ENCODE results near the gene PCBP3. TPM values are rescaled to one million over a fixed set of nuclear protein-coding genes. Genes with fewer than 3 reads are reported as not detected.
"Not testable (repeated sequence)": the region's sequence is repeated elsewhere in the genome, so short reads cannot be mapped to it uniquely, and the experiment has no call there.

PCBP3 gene
- total RNA-seq, 1 donor from 2014 or later, result not detected

DNA sequence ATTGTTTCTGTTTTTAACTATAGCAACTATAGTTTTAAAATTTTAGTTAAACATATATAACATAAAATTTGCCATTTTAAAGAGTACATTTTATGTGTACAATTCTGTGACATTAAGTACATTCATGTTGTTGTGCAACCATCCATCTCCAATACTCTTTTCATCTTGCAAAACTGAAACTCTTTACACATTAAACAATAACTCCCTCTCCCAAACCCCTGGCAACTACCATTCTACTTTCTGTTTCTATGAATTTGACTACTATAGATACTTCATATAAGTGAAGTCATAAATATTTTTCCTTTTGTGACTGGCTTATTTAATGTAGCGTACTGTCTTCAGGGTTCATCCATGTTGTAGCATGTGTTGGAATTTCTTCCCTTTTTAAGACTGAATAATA lies 25.9 kb downstream of the PCBP3 start:
- Histone ChIP-seq H3K36me3 (ENCODE audit: control insufficient read depth in 3 of 3, insufficient read depth in 3 of 3, low read length in 3 of 3) (no peaks in the 10 kb centered on the region), H3K9ac (ENCODE audit: low read depth in 1 of 3, low read length in 3 of 3) (no peak overlapping the region), H3K27me3 (ENCODE audit: control insufficient read depth in 3 of 3, insufficient read depth in 3 of 3, low read length in 3 of 3) (no peaks in the 10 kb centered on the region), H3K4me3 (ENCODE audit: low read length in 3 of 3) (no peak overlapping the region), H3K9me3 (ENCODE audit: control insufficient read depth in 3 of 3, low read length in 3 of 3) (peaks cover 0 to 7% (median 0%) of the 10 kb centered on the region in 3 donors), H3K4me1 (ENCODE audit: control insufficient read depth in 3 of 3, insufficient read depth in 3 of 3, low read length in 3 of 3) (no peaks in the 10 kb centered on the region), H3K27ac (ENCODE audit: low read depth, low read length) (no peak overlapping the region)

DNA sequence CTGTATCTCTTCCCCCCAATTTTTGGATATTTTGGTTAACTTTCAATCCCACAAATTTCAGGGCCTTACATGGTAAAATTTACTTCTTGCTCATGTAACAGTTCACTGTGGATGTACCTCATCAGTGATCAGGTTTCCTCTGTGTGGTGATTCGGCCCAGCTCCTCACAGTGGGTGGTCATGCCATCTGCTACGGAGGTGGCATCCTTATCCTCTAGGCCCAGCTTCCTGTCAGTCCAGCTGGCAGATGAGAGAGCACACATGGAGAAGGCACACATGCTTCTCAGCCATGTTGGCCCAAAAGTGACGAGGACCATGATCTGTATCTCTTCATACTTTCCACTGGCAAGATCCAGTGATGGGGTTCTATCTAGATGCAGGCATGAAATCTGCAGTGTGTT lies 27.2 kb downstream of the PCBP3 start:
- no peaks in the 10 kb centered on the region for H3K36me3 ChIP-seq (ENCODE audit: control insufficient read depth in 3 of 3, insufficient read depth in 3 of 3, low read length in 3 of 3)
- H3K9ac ChIP-seq (ENCODE audit: low read depth in 1 of 3, low read length in 3 of 3), result no peak overlapping the region
- peaks cover 0 to 7% (median 0%) of the 10 kb centered on the region in 3 donors for H3K9me3 ChIP-seq (ENCODE audit: control insufficient read depth in 3 of 3, low read length in 3 of 3)
- no peak overlapping the region for H3K4me3 ChIP-seq (ENCODE audit: low read length in 3 of 3)
- no peak overlapping the region for H3K27ac ChIP-seq (ENCODE audit: low read depth, low read length)
- H3K27me3 ChIP-seq (ENCODE audit: control insufficient read depth in 3 of 3, insufficient read depth in 3 of 3, low read length in 3 of 3), result no peaks in the 10 kb centered on the region
- no peaks in the 10 kb centered on the region for H3K4me1 ChIP-seq (ENCODE audit: control insufficient read depth in 3 of 3, insufficient read depth in 3 of 3, low read length in 3 of 3)

GRCh38 chr21:45678790-45679189 lies 35.3 kb downstream of the PCBP3 start:
- H3K4me3 ChIP-seq (ENCODE audit: low read length in 3 of 3); H3K27ac ChIP-seq (ENCODE audit: low read depth, low read length); H3K9me3 ChIP-seq (ENCODE audit: control insufficient read depth in 3 of 3, low read length in 3 of 3); H3K27me3 ChIP-seq (ENCODE audit: control insufficient read depth in 3 of 3, insufficient read depth in 3 of 3, low read length in 3 of 3); H3K36me3 ChIP-seq (ENCODE audit: control insufficient read depth in 3 of 3, insufficient read depth in 3 of 3, low read length in 3 of 3); H3K4me1 ChIP-seq (ENCODE audit: control insufficient read depth in 3 of 3, insufficient read depth in 3 of 3, low read length in 3 of 3); H3K9ac ChIP-seq (ENCODE audit: low read depth in 1 of 3, low read length in 3 of 3): not testable (repeated sequence)

DNA sequence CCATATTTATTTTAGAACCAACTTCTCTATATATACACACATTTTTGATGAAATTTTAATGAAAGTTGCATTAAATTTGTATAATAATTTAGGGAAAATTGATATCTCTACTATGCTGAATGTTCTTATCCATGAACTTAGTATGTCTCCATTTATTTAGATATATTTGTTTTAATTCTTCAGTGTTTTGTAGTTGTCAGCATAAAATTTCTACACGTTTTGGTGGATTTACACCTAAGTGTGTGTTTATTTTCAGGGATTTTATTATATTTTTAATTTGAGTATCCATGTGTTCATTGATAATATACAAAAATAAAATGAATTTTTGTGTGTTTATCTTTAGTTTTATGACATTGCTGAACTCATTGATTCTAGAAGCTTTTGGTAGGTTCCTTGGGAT lies 36.7 kb downstream of the PCBP3 start:
- no peaks in the 10 kb centered on the region for H3K4me1 ChIP-seq (ENCODE audit: control insufficient read depth in 3 of 3, insufficient read depth in 3 of 3, low read length in 3 of 3)
- no peaks in the 10 kb centered on the region for H3K9me3 ChIP-seq (ENCODE audit: control insufficient read depth in 3 of 3, low read length in 3 of 3)
- peaks cover 0 to 4% (median 2%) of the 10 kb centered on the region in 3 donors for H3K27me3 ChIP-seq (ENCODE audit: control insufficient read depth in 3 of 3, insufficient read depth in 3 of 3, low read length in 3 of 3)

GRCh38 chr21:45695086-45695485 lies 51.6 kb downstream of the PCBP3 start:
- Histone ChIP-seq H3K27me3 (ENCODE audit: control insufficient read depth in 3 of 3, insufficient read depth in 3 of 3, low read length in 3 of 3) (peaks cover 0 to 3% (median 0%) of the 10 kb centered on the region in 3 donors), H3K36me3 (ENCODE audit: control insufficient read depth in 3 of 3, insufficient read depth in 3 of 3, low read length in 3 of 3) (no peaks in the 10 kb centered on the region), H3K9me3 (ENCODE audit: control insufficient read depth in 3 of 3, low read length in 3 of 3) (no peaks in the 10 kb centered on the region), H3K4me3 (ENCODE audit: low read length in 3 of 3) (no peak overlapping the region), H3K27ac (ENCODE audit: low read depth, low read length) (no peak overlapping the region), H3K9ac (ENCODE audit: low read depth in 1 of 3, low read length in 3 of 3) (no peak overlapping the region), H3K4me1 (ENCODE audit: control insufficient read depth in 3 of 3, insufficient read depth in 3 of 3, low read length in 3 of 3) (no peaks in the 10 kb centered on the region)

More for the DNA sequence above, 36.7 kb downstream of the PCBP3 start:
- no peaks in the 10 kb centered on the region for H3K36me3 ChIP-seq (ENCODE audit: control insufficient read depth in 3 of 3, insufficient read depth in 3 of 3, low read length in 3 of 3)
- H3K9ac ChIP-seq (ENCODE audit: low read depth in 1 of 3, low read length in 3 of 3), result no peak overlapping the region
- no peak overlapping the region for H3K27ac ChIP-seq (ENCODE audit: low read depth, low read length)
- H3K4me3 ChIP-seq (ENCODE audit: low read length in 3 of 3), result no peak overlapping the region

- Histone ChIP-seq H3K4me1 (ENCODE audit: control insufficient read depth in 3 of 3, insufficient read depth in 3 of 3, low read length in 3 of 3) (no peaks in the 10 kb centered on the region), H3K36me3 (ENCODE audit: control insufficient read depth in 3 of 3, insufficient read depth in 3 of 3, low read length in 3 of 3) (no peaks in the 10 kb centered on the region), H3K27me3 (ENCODE audit: control insufficient read depth in 3 of 3, insufficient read depth in 3 of 3, low read length in 3 of 3) (peaks cover 0 to 3% (median 0%) of the 10 kb centered on the region in 3 donors), H3K9me3 (ENCODE audit: control insufficient read depth in 3 of 3, low read length in 3 of 3) (no peaks in the 10 kb centered on the region), H3K4me3 (ENCODE audit: low read length in 3 of 3) (no peak overlapping the region), H3K27ac (ENCODE audit: low read depth, low read length) (no peak overlapping the region), H3K9ac (ENCODE audit: low read depth in 1 of 3, low read length in 3 of 3) (no peak overlapping the region)
Observed at GRCh38 chr21:45698493-45699184, 55.1 kb downstream of the PCBP3 start.

DNA sequence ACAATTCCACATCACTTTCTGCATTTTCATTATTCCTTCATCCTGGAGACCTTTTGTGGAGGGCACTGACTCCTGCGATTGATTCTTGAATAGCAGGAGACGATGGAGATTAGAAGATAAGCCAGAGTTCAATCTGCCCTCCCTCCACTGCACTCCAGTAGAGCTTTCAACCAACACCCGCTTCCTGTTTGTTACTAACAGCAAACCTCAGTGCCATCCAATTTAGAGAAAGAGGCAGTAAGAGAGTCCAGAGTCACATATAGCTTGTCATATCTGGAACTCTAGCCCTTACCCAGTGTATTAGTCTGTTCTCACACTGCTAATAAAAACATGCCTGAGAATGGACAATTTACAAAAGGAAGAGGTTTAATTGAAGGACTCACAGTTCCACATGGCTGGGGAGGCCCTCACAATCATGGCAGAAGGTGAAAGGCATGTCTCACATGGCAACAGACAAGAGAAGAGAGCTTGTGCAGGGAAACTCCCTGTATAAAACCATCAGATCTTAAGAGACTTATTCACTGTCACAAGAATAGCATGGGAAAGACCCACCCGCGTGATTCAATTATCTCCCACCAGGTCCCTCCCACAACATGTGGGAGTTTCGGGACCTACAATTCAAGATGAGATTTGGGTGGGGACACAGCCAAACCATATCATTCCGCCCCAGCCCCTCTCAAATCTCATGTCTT lies 55.9 kb downstream of the PCBP3 start:
- no peak overlapping the region for H3K4me3 ChIP-seq (ENCODE audit: low read length in 3 of 3)
- H3K4me1 ChIP-seq (ENCODE audit: control insufficient read depth in 3 of 3, insufficient read depth in 3 of 3, low read length in 3 of 3), result no peaks in the 10 kb centered on the region
- no peaks in the 10 kb centered on the region for H3K9me3 ChIP-seq (ENCODE audit: control insufficient read depth in 3 of 3, low read length in 3 of 3)
- H3K27ac ChIP-seq (ENCODE audit: low read depth, low read length), result no peak overlapping the region
- H3K9ac ChIP-seq (ENCODE audit: low read depth in 1 of 3, low read length in 3 of 3), result no peak overlapping the region
- H3K27me3 ChIP-seq (ENCODE audit: control insufficient read depth in 3 of 3, insufficient read depth in 3 of 3, low read length in 3 of 3), result peaks cover 0 to 3% (median 0%) of the 10 kb centered on the region in 3 donors
- H3K36me3 ChIP-seq (ENCODE audit: control insufficient read depth in 3 of 3, insufficient read depth in 3 of 3, low read length in 3 of 3), result no peaks in the 10 kb centered on the region

GRCh38 chr21:45699966-45700365 lies 56.4 kb downstream of the PCBP3 start:
- H3K36me3 ChIP-seq (ENCODE audit: control insufficient read depth in 3 of 3, insufficient read depth in 3 of 3, low read length in 3 of 3), result no peaks in the 10 kb centered on the region
- no peak overlapping the region for H3K4me3 ChIP-seq (ENCODE audit: low read length in 3 of 3)
- no peak overlapping the region for H3K9ac ChIP-seq (ENCODE audit: low read depth in 1 of 3, low read length in 3 of 3)

GRCh38 chr21:45700461-45700860 lies 56.9 kb downstream of the PCBP3 start:
- Histone ChIP-seq H3K4me1 (ENCODE audit: control insufficient read depth in 3 of 3, insufficient read depth in 3 of 3, low read length in 3 of 3) (no peaks in the 10 kb centered on the region), H3K9ac (ENCODE audit: low read depth in 1 of 3, low read length in 3 of 3) (no peak overlapping the region), H3K27ac (ENCODE audit: low read depth, low read length) (no peak overlapping the region), H3K9me3 (ENCODE audit: control insufficient read depth in 3 of 3, low read length in 3 of 3) (no peaks in the 10 kb centered on the region), H3K36me3 (ENCODE audit: control insufficient read depth in 3 of 3, insufficient read depth in 3 of 3, low read length in 3 of 3) (no peaks in the 10 kb centered on the region), H3K4me3 (ENCODE audit: low read length in 3 of 3) (no peak overlapping the region), H3K27me3 (ENCODE audit: control insufficient read depth in 3 of 3, insufficient read depth in 3 of 3, low read length in 3 of 3) (peaks cover 0 to 11% (median 0%) of the 10 kb centered on the region in 3 donors)

More at GRCh38 chr21:45699966-45700365, 56.4 kb downstream of the PCBP3 start:
- no peaks in the 10 kb centered on the region for H3K4me1 ChIP-seq (ENCODE audit: control insufficient read depth in 3 of 3, insufficient read depth in 3 of 3, low read length in 3 of 3)
- H3K27ac ChIP-seq (ENCODE audit: low read depth, low read length), result no peak overlapping the region
- peaks cover 0 to 6% (median 0%) of the 10 kb centered on the region in 3 donors for H3K27me3 ChIP-seq (ENCODE audit: control insufficient read depth in 3 of 3, insufficient read depth in 3 of 3, low read length in 3 of 3)
- H3K9me3 ChIP-seq (ENCODE audit: control insufficient read depth in 3 of 3, low read length in 3 of 3), result no peaks in the 10 kb centered on the region

- Histone ChIP-seq H3K36me3 (ENCODE audit: control insufficient read depth in 3 of 3, insufficient read depth in 3 of 3, low read length in 3 of 3) (no peaks in the 10 kb centered on the region), H3K4me3 (ENCODE audit: low read length in 3 of 3) (no peak overlapping the region), H3K27ac (ENCODE audit: low read depth, low read length) (no peak overlapping the region), H3K9me3 (ENCODE audit: control insufficient read depth in 3 of 3, low read length in 3 of 3) (no peaks in the 10 kb centered on the region), H3K9ac (ENCODE audit: low read depth in 1 of 3, low read length in 3 of 3) (no peak overlapping the region), H3K27me3 (ENCODE audit: control insufficient read depth in 3 of 3, insufficient read depth in 3 of 3, low read length in 3 of 3) (peaks cover 0 to 12% (median 6%) of the 10 kb centered on the region in 3 donors), H3K4me1 (ENCODE audit: control insufficient read depth in 3 of 3, insufficient read depth in 3 of 3, low read length in 3 of 3) (no peaks in the 10 kb centered on the region)
Observed at GRCh38 chr21:45704311-45705108, 61.0 kb downstream of the PCBP3 start.

Measured in skeletal muscle tissue (tissue), 4 donors.